Central memory CD8-positive, alpha-beta T cell (primary cell): ENCODE measurements around the gene ZFP91.
A peak's percentile ranks its signal among the peaks of the same experiment; 100 is the strongest.
"Not testable (repeated sequence)": the region's sequence is repeated elsewhere in the genome, so short reads cannot be mapped to it uniquely, and the experiment has no call there.

Experiments
- ATAC-seq: fragments of 150-1000 bp; cut with Tn5 transposase; replicated peaks from 2 replicates; pipeline ENCODE4 v1.10.0; 2022; ENCODE audit warnings: mild to moderate bottlenecking, moderate FRiP score, moderate number of reproducible peaks; ENCODE audit not compliant: poor library complexity, severe bottlenecking; ENCODE audit errors: extremely low read depth
- DNase-seq, 2 donors: peaks; one replicate each; pipeline ENCODE4 v3.0.0; 2021; ENCODE audit warnings: low spot score in 2 of 2
- H3K27ac Mint-ChIP-seq: one replicate; pipeline ENCODE4 v1.8.0; 2022; ENCODE audit warnings: low read depth, mild to moderate bottlenecking, moderate library complexity, mixed read lengths
- H3K27me3 Mint-ChIP-seq: one replicate; pipeline ENCODE4 v1.8.0; 2022; ENCODE audit warnings: mixed read lengths
- H3K36me3 Mint-ChIP-seq: one replicate; pipeline ENCODE4 v1.8.0; 2022; ENCODE audit warnings: mild to moderate bottlenecking, moderate library complexity, mixed read lengths; ENCODE audit not compliant: insufficient read depth
- H3K4me1 Mint-ChIP-seq: one replicate; pipeline ENCODE4 v1.8.0; 2022; ENCODE audit warnings: mixed read lengths
- H3K4me3 Mint-ChIP-seq: one replicate; pipeline ENCODE4 v1.8.0; 2022; ENCODE audit warnings: mild to moderate bottlenecking, moderate library complexity, mixed read lengths
- H3K9me3 Mint-ChIP-seq: one replicate; pipeline ENCODE4 v1.8.0; 2022; ENCODE audit warnings: mixed read lengths

The ZFP91 gene, protein sequence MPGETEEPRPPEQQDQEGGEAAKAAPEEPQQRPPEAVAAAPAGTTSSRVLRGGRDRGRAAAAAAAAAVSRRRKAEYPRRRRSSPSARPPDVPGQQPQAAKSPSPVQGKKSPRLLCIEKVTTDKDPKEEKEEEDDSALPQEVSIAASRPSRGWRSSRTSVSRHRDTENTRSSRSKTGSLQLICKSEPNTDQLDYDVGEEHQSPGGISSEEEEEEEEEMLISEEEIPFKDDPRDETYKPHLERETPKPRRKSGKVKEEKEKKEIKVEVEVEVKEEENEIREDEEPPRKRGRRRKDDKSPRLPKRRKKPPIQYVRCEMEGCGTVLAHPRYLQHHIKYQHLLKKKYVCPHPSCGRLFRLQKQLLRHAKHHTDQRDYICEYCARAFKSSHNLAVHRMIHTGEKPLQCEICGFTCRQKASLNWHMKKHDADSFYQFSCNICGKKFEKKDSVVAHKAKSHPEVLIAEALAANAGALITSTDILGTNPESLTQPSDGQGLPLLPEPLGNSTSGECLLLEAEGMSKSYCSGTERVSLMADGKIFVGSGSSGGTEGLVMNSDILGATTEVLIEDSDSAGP

DNA sequence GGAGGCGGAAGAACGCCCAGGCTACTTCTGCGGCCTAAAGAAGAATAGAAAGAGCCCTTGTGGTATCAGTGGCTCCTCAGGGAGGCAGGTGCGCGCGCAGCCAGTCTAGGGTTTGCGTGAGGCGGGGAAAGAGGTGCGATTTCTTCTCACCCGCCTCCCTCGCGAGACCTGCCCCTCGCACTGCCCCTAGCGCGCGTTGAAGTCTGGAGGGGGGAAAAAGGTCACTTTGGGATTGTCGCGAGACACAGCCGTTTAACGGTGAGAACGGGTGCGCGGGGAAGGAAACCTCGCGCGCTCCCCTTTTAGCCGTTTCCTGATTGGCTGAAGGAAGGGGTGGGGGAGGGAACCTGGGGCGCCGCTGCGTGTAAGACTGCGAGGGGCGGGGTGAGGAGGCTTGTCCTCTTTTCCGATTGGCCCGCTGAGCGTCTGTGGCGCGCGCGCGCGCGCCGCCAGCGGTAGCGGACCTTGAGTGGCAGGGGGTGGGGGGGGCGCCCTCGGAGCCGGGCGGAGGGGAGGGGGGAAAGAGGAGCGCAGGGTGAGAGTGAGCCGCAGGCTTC, at the start of gene ZFP91:
Gene ZFP91 (plus strand): TSS at position 429 of the 557 bp plus-strand sequence. CDS start 219 bp downstream, outside the sequence.
- peaks cover 46% of the 10 kb centered on the region for H3K36me3 Mint-ChIP-seq
- H3K27me3 Mint-ChIP-seq: no peaks in the 10 kb centered on the region
- ATAC-seq (peak; percentile 59), DNase-seq (peak; percentile 87 to 90)
- peak within 1 kb of the TSS; percentile 100 for H3K27ac Mint-ChIP-seq
- H3K9me3 Mint-ChIP-seq: no peaks in the 10 kb centered on the region
- H3K4me3 Mint-ChIP-seq: peak within 1 kb of the TSS; percentile 95
- H3K4me1 Mint-ChIP-seq: peaks cover 80% of the 10 kb centered on the region

DNA sequence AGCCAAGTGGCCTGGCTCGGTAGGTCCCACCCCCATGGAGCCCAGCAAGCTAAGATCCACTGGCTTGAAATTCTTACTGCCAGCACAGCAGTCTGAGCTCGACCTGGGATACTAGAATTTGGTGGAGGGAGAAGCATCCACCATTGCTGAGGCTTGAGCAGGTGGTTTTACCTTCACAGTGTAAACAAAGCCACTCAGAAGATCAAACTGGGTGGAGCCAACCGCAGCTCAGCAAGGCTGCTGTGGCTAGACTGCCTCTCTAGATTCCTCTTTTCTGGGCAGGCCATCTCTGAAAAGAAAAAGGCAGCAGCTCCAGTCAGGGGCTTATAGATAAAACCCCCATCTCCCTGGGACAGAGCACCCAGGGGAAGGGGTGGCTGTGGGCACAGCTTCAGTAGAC, 48.6 kb upstream of the ZFP91 start:
- peaks cover 48% of the 10 kb centered on the region for H3K36me3 Mint-ChIP-seq
- no peak overlapping the region for H3K4me3 Mint-ChIP-seq
- peak; percentile 23 for ATAC-seq
- peak overlapping the region; percentile 27 for H3K27ac Mint-ChIP-seq
- DNase-seq: no peak
- peaks cover 40% of the 10 kb centered on the region for H3K4me1 Mint-ChIP-seq
- H3K9me3 Mint-ChIP-seq: no peaks in the 10 kb centered on the region
- no peaks in the 10 kb centered on the region for H3K27me3 Mint-ChIP-seq

DNA sequence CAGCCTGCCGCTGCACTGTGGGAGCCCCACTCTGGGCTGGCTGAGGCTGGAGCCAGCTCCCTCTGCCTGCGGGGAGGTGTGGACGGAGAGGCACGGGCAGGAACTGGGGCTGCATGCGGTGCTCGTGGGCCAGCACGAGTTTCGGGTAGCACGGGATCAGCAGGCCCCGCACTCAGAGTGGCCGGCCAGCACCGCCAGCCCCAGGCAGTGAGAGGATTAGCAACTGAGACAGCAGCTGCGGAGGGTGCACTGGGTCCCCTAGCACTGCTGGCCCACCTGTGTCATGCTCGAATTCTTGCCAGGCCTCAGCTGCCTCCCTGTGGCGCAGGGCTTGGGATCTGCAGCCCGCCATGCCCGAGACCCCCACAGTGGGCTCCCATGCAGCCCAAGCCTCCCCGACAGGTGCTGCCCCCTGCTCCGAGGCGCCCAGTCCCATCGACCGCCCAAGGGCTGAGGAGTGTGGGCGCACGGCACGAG, 47.0 kb upstream of the ZFP91 start:
- no peaks in the 10 kb centered on the region for H3K27me3 Mint-ChIP-seq
- H3K4me3 Mint-ChIP-seq: no peak overlapping the region
- ATAC-seq: no peak
- peaks cover 46% of the 10 kb centered on the region for H3K36me3 Mint-ChIP-seq
- H3K9me3 Mint-ChIP-seq: no peaks in the 10 kb centered on the region
- peaks cover 51% of the 10 kb centered on the region for H3K4me1 Mint-ChIP-seq
- peak overlapping the region; percentile 27 for H3K27ac Mint-ChIP-seq
- DNase-seq: no peak

DNA sequence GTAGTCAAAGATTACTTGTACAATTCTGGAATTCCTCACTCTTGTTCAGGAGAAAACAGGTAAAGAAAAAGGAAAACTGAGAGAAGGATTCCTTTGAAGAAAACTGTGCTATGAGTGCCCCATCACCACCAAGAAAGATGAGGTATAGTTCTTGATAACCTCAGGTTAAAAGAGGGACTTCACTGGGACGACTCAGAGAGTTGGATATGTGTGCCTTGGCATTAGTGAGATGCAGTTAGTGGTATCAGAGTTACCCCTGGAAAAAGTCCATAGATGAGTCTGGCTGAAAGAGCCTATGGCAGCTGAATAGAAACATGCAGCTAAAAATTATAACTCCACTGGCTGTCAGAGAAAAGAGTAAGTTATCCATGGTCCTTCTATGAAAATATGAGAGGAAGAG, 32.0 kb upstream of the ZFP91 start:
- DNase-seq (no peak), ATAC-seq (no peak)
- peak overlapping the region; percentile 72 for H3K27ac Mint-ChIP-seq
- H3K4me1 Mint-ChIP-seq: peaks cover 30% of the 10 kb centered on the region
- H3K4me3 Mint-ChIP-seq: no peak overlapping the region
- no peaks in the 10 kb centered on the region for H3K9me3 Mint-ChIP-seq
- no peaks in the 10 kb centered on the region for H3K27me3 Mint-ChIP-seq
- H3K36me3 Mint-ChIP-seq: peaks cover 67% of the 10 kb centered on the region

DNA sequence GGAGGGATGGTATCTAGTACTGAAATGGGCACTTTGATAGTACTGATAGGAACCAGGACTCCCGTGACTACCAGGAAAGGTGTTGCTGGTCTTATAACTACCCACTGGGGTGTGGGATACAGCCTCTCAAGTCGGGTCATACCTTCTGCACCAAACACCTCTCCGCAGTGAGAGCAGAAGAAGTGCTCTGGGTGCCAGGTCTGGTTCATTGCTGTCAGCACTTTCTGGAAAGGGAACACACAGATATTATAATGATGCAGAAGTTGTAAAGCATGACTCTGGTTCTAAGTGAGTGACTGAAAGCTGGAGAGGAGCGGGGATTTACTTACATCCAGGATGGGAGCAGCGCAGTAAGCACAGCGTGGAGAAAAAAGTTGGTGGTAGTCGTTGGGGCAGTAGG, 29.2 kb upstream of the ZFP91 start:
- Mint-ChIP-seq H3K4me3 (no peak overlapping the region), H3K36me3 (peaks cover 86% of the 10 kb centered on the region), H3K27ac (peak overlapping the region; percentile 32), H3K4me1 (peaks cover 24% of the 10 kb centered on the region), H3K27me3 (no peaks in the 10 kb centered on the region), H3K9me3 (no peaks in the 10 kb centered on the region)
- no peak for ATAC-seq
- DNase-seq: no peak

DNA sequence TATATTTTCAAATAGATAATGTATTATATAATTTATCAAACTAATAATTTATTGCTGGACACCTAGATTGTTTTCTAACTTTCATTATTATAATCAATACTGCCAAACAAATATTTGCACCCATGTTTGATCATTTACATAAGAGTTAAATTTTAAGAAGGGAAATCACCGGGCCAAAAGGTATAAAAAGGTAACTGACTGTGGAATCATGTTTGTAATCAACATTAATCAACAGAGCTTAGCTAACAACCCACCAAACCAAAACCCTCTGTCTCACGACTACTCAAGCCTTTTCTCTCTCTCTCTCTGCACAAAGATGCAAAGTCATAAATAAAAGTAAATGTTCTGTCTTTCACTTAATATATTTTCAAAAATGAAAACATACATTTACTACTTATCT, 18.0 kb upstream of the ZFP91 start:
- H3K27ac Mint-ChIP-seq: peak overlapping the region; percentile 25
- ATAC-seq: no peak
- H3K4me3 Mint-ChIP-seq: no peak overlapping the region
- DNase-seq: no peak
- H3K4me1 Mint-ChIP-seq: peaks cover 50% of the 10 kb centered on the region
- H3K9me3 Mint-ChIP-seq: no peaks in the 10 kb centered on the region
- no peaks in the 10 kb centered on the region for H3K27me3 Mint-ChIP-seq
- H3K36me3 Mint-ChIP-seq: peaks cover 42% of the 10 kb centered on the region

DNA sequence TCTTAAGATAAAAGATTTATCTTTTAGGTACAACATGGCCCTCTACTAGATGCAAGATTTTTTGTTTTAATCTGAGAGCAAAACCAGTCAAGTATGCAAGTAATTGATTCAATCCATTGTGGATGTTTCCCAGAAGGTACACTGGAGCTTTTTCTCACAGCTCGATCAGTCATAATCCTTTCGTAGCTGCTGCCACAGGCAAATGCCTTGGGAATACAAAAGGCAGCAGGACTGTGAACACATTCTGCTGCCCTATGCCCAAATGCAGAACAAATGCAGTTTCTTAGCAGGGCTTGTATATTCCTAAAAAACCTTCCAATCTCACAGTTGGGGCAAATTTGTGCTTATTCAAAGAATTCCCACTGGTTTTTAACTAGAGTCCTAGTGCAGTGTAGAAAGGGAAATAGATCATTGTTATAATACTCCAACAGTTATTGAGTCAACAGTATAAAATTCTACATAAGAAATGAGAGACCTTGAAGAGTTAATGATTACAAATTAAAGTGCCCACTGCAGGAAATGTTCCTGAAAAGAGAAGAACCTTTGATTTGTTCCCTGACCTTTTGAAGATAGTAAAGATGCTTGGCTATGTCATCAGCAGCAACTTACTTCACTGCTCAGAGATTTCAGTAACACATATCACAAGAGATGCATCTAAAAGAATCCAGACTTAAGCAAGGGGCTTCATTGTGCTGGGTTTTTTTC, 17.3 kb upstream of the ZFP91 start:
- H3K27me3 Mint-ChIP-seq: no peaks in the 10 kb centered on the region
- H3K36me3 Mint-ChIP-seq: peaks cover 42% of the 10 kb centered on the region
- no peak overlapping the region for H3K4me3 Mint-ChIP-seq
- H3K27ac Mint-ChIP-seq: peak overlapping the region; percentile 25
- no peak for ATAC-seq
- no peak for DNase-seq
- no peaks in the 10 kb centered on the region for H3K9me3 Mint-ChIP-seq
- H3K4me1 Mint-ChIP-seq: peaks cover 50% of the 10 kb centered on the region

DNA sequence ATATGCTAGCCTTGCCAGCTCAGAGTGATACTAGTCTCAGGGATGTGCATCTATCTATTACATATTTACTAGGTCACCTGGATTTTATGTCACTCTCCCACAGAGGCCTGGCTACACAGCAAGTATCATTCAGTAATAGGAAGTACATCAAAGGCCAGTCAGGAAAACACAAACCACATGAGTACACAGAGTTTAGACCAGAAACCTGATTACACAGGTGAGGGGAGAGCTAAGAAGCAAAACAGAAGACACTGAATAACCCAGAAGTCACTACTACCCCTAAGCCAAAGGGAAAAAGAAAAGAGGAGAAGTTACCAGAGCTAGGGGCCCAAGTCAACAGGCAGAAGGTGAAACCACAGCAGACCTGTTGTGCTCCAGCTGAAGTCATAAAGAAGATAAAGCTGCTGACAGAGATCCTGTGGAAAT, 16.5 kb upstream of the ZFP91 start:
- Mint-ChIP-seq H3K36me3 (peaks cover 41% of the 10 kb centered on the region), H3K4me3 (peak overlapping the region; percentile 22), H3K9me3 (no peaks in the 10 kb centered on the region), H3K27ac (peak overlapping the region; percentile 58), H3K27me3 (no peaks in the 10 kb centered on the region), H3K4me1 (peaks cover 45% of the 10 kb centered on the region)
- ATAC-seq: no peak
- no peak for DNase-seq

DNA sequence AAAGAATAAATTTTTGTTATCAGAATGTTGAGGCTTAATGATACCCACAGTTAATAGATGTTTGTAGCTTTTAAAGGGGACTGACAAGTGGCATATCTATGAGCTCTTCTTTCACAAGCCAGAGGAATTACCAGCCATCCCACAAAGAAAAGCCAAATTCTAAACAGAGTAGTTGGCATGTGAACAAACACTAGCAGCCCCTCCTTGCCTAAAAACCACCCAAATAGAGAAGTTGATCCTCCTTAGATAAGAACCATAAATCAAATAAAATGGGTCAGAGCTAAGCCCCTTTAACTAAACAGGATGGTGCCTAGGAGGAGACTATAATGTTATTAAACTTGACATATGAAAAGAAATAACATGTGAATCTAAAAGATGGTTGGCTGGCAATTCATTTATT, 14.6 kb upstream of the ZFP91 start:
- ATAC-seq: no peak
- Mint-ChIP-seq H3K27me3 (no peaks in the 10 kb centered on the region), H3K4me1 (peaks cover 59% of the 10 kb centered on the region), H3K4me3 (no peak overlapping the region), H3K27ac (peak overlapping the region; percentile 78), H3K36me3 (peaks cover 53% of the 10 kb centered on the region), H3K9me3 (no peaks in the 10 kb centered on the region)
- DNase-seq: no peak

DNA sequence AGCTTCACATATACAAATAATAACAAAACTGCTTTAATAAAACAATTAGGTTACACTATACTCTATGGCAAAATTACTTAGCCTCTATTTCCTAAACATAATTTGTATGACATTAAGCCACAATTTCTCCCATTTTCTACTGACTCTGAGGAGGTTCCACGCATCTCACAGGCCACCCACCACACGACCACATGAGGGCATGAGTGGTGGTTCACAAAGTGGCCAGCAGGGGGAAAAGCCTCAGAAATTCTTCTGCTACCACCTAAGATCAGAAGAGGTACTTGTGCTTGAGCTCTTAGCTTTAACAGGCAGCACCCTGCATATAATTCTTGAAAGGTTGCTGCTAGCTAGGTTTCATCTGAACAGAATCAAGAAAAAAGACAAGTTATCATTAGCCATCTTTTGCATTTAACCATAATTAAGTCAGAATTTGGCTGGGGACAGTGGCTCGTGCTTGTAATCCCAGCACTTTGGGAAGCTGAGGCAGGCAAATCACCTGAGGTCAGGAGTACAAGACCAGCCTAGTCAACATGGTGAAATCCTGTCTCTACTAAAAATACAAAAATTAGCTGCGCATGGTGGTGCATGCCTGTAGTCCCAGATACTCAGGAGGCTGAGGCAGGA, 10.9 kb upstream of the ZFP91 start:
- Mint-ChIP-seq H3K27ac (no peak overlapping the region), H3K4me3 (no peak overlapping the region), H3K36me3 (peaks cover 55% of the 10 kb centered on the region), H3K4me1 (peaks cover 54% of the 10 kb centered on the region), H3K27me3 (no peaks in the 10 kb centered on the region), H3K9me3 (no peaks in the 10 kb centered on the region)
- peak; percentile 66 to 73 for DNase-seq
- ATAC-seq: peak; percentile 96

DNA sequence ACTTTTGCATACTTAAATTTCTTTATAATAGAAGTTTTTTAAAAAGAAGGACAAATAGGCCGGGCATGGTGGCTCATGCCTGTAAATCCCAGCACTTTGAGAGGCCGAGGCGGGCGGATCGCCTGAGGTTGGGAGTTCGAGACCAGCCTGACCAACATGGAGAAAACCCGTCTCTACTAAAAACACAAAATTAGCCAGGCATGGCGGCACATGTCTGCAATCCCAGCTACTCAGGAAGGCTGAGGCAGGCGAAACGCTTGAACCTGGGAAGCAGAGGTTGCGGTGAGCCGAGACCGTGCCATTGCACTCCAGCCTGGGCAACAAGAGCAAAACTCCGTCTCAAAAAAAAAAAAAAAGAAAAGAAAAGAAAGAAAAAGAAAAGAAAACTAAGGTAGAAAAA, 6.0 kb upstream of the ZFP91 start:
- H3K27ac Mint-ChIP-seq: peak overlapping the region; percentile 100
- not testable (repeated sequence) for ATAC-seq, H3K27me3 Mint-ChIP-seq, H3K9me3 Mint-ChIP-seq, DNase-seq
- peaks cover 75% of the 10 kb centered on the region for H3K4me1 Mint-ChIP-seq
- H3K4me3 Mint-ChIP-seq: peak overlapping the region; percentile 95
- peaks cover 52% of the 10 kb centered on the region for H3K36me3 Mint-ChIP-seq

DNA sequence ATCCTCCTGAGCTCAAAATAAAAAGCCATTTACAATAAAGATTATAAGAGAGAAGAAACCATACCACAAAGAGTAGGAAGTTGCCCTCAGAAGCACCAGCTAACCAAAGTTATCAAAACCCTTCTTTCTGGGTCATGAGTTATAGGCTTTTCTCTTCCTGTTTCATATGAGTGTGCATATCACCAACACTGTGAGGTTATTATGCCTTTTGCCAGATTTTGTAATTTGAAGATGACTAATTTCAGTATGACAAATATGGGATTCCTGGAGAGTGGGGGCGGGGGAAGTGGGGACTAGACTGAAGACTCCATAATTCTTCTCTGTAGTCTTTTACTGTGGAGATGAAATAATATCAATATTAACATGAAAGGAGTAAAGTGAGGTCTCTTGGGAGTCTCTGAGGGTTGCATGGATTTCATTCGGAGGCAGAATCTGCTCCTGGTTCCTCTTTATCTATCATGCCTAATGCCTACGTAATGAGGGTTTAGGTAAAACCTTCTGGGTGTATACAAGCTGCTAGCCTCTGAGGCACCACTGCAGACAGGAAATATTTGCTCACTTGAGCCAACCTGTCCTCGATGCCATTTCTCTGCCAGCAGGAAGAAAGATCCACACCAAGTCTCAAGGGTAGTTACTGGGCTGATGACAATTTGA, 5.3 kb upstream of the ZFP91 start:
- peaks cover 75% of the 10 kb centered on the region for H3K4me1 Mint-ChIP-seq
- ATAC-seq (peak; percentile 18), DNase-seq (peak in 1 of 2 donors; percentile 30)
- no peaks in the 10 kb centered on the region for H3K9me3 Mint-ChIP-seq
- peaks cover 53% of the 10 kb centered on the region for H3K36me3 Mint-ChIP-seq
- H3K27me3 Mint-ChIP-seq: no peaks in the 10 kb centered on the region
- H3K27ac Mint-ChIP-seq: peak overlapping the region; percentile 100
- H3K4me3 Mint-ChIP-seq: peak overlapping the region; percentile 95
